ENCODE results near the gene VSIG10L2. TPM values are rescaled to one million over a fixed set of nuclear protein-coding genes. Genes with fewer than 3 reads are reported as not detected.

The VSIG10L2 gene
- not detected in 2 replicates for polyA plus RNA-seq (2011; rRNA removed)
- polyA plus RNA-seq (2012; cell fraction: cytosol; rRNA removed) = not detected in 2 replicates
- polyA plus RNA-seq (2012; cell fraction: nucleus; rRNA removed) = not detected in 2 replicates
- polyA plus RNA-seq (2017; fragmentation: RNase III; extraction: RNeasy Plus Mini Kit Qiagen cat#74134 plus additional on column Dnase treatment) = not detected in 3 replicates
- 0.04 TPM in 1 of 2 replicates, not detected in the other for polyA minus RNA-seq (2011; rRNA and poly(A)+ RNA removed)

DNA sequence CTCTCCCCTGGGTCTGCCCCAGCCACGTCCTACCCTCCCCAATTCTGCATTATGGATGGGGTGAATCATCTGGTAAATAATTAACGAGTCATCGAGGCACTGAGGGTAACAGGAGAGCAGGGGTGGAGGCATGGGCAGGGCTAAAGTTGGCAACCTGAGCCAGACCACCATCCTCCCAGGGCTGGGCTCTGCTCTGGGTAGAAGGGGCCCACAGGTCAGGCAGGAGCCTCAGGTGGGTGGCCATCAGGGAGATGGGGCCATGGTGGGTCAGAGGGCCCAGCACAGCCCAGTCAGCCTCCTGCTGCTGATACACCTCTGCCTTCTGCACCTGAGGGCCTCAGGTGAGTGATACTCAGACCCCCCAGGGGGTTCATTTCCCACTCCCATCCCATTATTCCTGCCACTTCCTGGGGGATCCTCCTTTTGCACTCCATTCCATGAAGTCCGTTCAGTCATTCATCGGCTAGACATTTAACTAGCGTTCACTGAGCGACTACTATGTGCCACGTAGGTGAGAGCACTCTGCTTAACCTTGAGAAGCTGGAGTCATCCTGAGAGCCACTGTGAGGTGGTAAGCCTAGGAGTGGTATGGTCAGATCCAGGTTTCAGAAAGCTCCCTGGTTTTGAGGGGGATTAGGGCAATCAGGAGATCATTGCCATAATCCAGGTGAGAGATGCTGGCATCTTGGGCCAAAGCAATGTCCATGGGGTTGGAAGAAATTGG, at the start of gene VSIG10L2:
TSS of gene VSIG10L2 (plus strand) at position 248 of the 724 bp plus-strand sequence. CDS start at position 260, 12 bp downstream.
- ChIA-PET CTCF (interaction anchor here (1.1 kb wide), 1 partner anchor 23 kb away, joined by 4 read pairs; no protein-coding TSS in a partner anchor), POLR2A (no interaction called here)
- no peak within 1 kb of the TSS for H3K4me2 ChIP-seq
- no peak within 1 kb of the TSS for H3K27ac ChIP-seq
- H3K9me3 ChIP-seq = no peaks in the 10 kb centered on the region
- WGBS (ENCODE audit: missing lambda C conversion rate) = 66% methylated on average over 8 of the region's 8 CpGs
- no peak for ATAC-seq
- no peak within 1 kb of the TSS for H3K4me3 ChIP-seq
- TF ChIP-seq HOXB13 (CRISPR knock-in tag; IDR thresholded peaks at IDR 0.05; ENCODE audit: low read depth) (no peak), ZSCAN20 (CRISPR knock-in tag; IDR thresholded peaks at IDR 0.05) (no peak), BHLHE40 (IDR thresholded peaks at IDR 0.05; ENCODE audit: low read depth, low read length) (no peak), HOXA7 (CRISPR knock-in tag; IDR thresholded peaks at IDR 0.05) (no peak)
- DNase-seq (ENCODE audit: low read depth in 1 of 2, low spot score in 1 of 2) = no peak
- no peaks in the 10 kb centered on the region for H3K4me1 ChIP-seq
- no peak for FAIRE-seq

DNA sequence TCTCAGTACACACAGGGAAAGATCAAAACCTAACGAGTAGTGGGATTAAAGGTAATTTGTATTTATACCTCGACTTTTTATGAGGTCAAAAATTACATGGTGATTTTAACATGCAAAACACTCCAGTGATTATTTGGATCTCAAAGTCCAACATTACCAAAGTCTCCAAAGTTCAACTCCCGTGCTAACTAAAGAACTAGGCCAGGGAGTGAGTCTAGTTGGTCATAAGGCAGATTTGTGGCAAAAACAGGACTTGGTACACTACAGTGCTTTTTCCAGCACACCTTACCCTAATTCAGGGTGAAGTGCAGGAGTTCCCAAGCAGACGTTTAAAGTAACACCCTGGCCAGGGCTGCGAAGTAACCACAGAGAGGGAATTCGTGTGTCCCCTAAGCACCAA, 44.0 kb upstream of the VSIG10L2 start:
- ChIA-PET CTCF (no interaction called here), POLR2A (no interaction called here)
- Histone ChIP-seq H3K27ac (no peak overlapping the region), H3K4me2 (peak overlapping the region; percentile 86), H3K4me3 (no peak overlapping the region), H3K9me3 (no peaks in the 10 kb centered on the region), H3K4me1 (0 out of 3 replicates have a peak, but pooled peaks cover 5% of the 10 kb centered on the region)
- 85% methylated on average over 6 of the region's 6 CpGs for WGBS (ENCODE audit: missing lambda C conversion rate)
- DNase-seq (ENCODE audit: low read depth in 1 of 2, low spot score in 1 of 2) (no peak), ATAC-seq (no peak; a peak in 1 of 6 replicates), FAIRE-seq (no peak)
- TF ChIP-seq, protein P1, sequence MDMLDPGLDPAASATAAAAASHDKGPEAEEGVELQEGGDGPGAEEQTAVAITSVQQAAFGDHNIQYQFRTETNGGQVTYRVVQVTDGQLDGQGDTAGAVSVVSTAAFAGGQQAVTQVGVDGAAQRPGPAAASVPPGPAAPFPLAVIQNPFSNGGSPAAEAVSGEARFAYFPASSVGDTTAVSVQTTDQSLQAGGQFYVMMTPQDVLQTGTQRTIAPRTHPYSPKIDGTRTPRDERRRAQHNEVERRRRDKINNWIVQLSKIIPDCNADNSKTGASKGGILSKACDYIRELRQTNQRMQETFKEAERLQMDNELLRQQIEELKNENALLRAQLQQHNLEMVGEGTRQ (IDR thresholded peaks at IDR 0.05) = no peak
- TF ChIP-seq PHF8 (IDR thresholded peaks at IDR 0.05; ENCODE audit: borderline replicate concordance, low read depth) (no peak), NFE2L2 (conservative IDR thresholded peaks at IDR 0.05; ENCODE audit: low read length) (no peak), RNF2 (IDR thresholded peaks at IDR 0.05; ENCODE audit: borderline replicate concordance, low read depth) (no peak), FOSB (CRISPR knock-in tag; IDR thresholded peaks at IDR 0.05) (no peak), HOXB5 (CRISPR knock-in tag; IDR thresholded peaks at IDR 0.05) (no peak), EHMT2 (IDR thresholded peaks at IDR 0.05; ENCODE audit: low read depth) (no peak), BHLHE40 (IDR thresholded peaks at IDR 0.05; ENCODE audit: low read depth, low read length) (no peak), MAFK (IDR thresholded peaks at IDR 0.05; ENCODE audit: partially characterized antibody) (no peak), CBX8 (IDR thresholded peaks at IDR 0.05) (no peak), RCOR1 (IDR thresholded peaks at IDR 0.05; ENCODE audit: low read depth, low read length) (no peak), CHD2 (IDR thresholded peaks at IDR 0.05; ENCODE audit: low read length, partially characterized antibody) (no peak), KDM1A (IDR thresholded peaks at IDR 0.05; ENCODE audit: low read depth) (no peak), CBX2 (IDR thresholded peaks at IDR 0.05; ENCODE audit: borderline replicate concordance, low read depth) (no peak), ZC3H11A (IDR thresholded peaks at IDR 0.05) (no peak)
- TF ChIP-seq, protein P2, sequence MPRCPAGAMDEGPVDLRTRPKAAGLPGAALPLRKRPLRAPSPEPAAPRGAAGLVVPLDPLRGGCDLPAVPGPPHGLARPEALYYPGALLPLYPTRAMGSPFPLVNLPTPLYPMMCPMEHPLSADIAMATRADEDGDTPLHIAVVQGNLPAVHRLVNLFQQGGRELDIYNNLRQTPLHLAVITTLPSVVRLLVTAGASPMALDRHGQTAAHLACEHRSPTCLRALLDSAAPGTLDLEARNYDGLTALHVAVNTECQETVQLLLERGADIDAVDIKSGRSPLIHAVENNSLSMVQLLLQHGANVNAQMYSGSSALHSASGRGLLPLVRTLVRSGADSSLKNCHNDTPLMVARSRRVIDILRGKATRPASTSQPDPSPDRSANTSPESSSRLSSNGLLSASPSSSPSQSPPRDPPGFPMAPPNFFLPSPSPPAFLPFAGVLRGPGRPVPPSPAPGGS (IDR thresholded peaks at IDR 0.05) = no peak
- TF ChIP-seq, protein P3, sequence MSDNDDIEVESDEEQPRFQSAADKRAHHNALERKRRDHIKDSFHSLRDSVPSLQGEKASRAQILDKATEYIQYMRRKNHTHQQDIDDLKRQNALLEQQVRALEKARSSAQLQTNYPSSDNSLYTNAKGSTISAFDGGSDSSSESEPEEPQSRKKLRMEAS (IDR thresholded peaks at IDR 0.05) = no peak
- TF ChIP-seq, protein P4, sequence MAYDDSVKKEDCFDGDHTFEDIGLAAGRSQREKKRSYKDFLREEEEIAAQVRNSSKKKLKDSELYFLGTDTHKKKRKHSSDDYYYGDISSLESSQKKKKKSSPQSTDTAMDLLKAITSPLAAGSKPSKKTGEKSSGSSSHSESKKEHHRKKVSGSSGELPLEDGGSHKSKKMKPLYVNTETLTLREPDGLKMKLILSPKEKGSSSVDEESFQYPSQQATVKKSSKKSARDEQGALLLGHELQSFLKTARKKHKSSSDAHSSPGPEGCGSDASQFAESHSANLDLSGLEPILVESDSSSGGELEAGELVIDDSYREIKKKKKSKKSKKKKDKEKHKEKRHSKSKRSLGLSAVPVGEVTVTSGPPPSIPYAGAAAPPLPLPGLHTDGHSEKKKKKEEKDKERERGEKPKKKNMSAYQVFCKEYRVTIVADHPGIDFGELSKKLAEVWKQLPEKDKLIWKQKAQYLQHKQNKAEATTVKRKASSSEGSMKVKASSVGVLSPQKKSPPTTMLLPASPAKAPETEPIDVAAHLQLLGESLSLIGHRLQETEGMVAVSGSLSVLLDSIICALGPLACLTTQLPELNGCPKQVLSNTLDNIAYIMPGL (CRISPR knock-in tag; IDR thresholded peaks at IDR 0.05; ENCODE audit: borderline replicate concordance) = no peak
